ENCODE data around the gene PHF14. TPM values are rescaled to one million over a fixed set of nuclear protein-coding genes. Genes with fewer than 3 reads are reported as not detected.

The PHF14 gene
- total RNA-seq, 2 experiments from 2014 or later: 41.6 to 43.1 TPM

DNA sequence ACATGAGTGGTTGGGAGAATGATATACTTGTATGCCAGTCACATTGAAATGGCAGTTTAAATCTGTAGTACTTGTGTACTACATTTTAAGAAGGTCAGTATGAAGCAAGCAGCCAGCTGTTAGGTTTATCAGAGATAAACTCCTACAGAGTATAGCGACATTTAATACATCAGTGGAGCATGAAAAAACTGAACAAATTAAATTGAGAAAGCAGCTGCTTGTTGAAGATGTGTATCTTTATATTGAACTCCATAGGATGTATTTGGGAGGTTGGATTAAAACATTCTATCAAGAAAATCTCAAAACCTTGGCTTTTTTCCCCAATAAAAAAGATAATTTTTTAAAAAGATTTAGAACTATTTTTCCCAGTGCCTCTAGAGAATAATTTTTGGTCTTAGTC lies 47.8 kb downstream of the PHF14 start:
- peaks cover 49% of the 10 kb centered on the region for H3K36me3 Mint-ChIP-seq
- H3K9me3 Mint-ChIP-seq: no peaks in the 10 kb centered on the region

DNA sequence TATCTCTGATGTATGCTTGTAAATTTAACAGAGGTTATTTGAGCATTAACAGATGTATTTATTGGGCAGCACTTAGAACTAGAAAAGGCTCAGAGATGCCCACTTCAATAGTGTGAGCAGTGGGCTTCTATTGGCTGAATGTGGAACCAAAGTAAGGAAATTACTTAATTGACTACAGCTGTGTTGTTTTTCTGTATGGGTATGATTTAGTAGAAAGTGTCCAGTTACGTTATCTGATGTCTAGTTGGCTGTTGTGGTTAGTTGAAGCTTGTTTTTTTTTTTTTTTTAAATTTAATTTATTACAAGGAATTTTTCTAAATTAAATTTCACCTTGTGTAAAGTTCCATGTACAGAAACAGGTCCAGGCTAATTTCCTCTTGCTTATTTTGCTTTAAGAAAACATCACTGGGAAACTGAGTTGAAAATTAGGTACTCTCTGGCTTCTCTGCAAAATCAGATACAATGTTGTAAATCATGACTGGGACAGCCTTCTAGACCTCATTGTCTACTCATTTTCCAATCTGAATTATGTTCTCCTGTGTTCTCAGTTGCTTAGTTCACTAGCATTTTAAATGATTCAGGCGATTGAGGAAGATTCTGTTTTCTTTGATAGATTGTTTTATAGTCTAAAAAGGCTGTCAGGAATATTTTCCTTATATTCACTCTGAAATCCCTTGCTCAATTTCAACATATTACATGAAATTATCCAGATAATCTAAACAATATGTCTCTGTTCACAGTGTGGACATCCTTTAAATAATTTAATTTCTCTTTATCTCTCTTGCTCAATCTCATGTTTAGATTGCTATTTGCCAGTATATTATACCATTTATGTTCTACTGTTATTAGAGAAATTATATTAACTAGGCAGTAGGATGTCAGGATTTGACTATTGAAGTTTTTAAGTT lies 53.0 kb downstream of the PHF14 start:
- H3K27ac Mint-ChIP-seq: no peak overlapping the region

More for the DNA sequence above, 47.8 kb downstream of the PHF14 start:
- Mint-ChIP-seq H3K4me1 (peaks cover 8% of the 10 kb centered on the region), H3K27me3 (no peaks in the 10 kb centered on the region), H3K4me3 (no peak overlapping the region), H3K27ac (no peak overlapping the region)
- DNase-seq: no peak

DNA sequence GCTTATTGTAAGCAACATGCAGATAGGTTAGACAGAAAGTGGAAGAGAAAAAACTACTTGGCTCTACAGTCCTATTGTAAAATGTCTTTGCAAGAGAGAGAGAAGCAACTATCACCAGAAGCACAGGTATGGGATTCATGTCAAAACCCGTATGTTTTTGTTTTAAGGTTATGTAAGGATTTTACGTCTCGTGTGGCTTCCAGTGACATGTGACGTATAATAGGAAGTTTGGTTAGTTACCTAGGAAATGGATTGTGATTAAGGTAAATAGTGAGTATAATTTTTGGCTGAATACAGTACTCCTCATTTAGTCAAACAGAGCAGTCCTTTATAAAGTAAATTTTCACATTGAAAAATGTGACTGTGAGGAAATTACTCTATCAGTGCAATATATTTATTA lies 62.0 kb downstream of the PHF14 start:
- Mint-ChIP-seq H3K9me3 (no peaks in the 10 kb centered on the region), H3K4me1 (no peaks in the 10 kb centered on the region), H3K4me3 (no peak overlapping the region), H3K27ac (no peak overlapping the region), H3K27me3 (no peaks in the 10 kb centered on the region), H3K36me3 (peaks cover 16% of the 10 kb centered on the region)
- DNase-seq: no peak

More for the DNA sequence above, 53.0 kb downstream of the PHF14 start:
- H3K27me3 Mint-ChIP-seq: no peaks in the 10 kb centered on the region
- H3K4me1 Mint-ChIP-seq: peaks cover 3% of the 10 kb centered on the region
- no peaks in the 10 kb centered on the region for H3K9me3 Mint-ChIP-seq
- no peak for DNase-seq
- no peak overlapping the region for H3K4me3 Mint-ChIP-seq
- peaks cover 37% of the 10 kb centered on the region for H3K36me3 Mint-ChIP-seq

DNA sequence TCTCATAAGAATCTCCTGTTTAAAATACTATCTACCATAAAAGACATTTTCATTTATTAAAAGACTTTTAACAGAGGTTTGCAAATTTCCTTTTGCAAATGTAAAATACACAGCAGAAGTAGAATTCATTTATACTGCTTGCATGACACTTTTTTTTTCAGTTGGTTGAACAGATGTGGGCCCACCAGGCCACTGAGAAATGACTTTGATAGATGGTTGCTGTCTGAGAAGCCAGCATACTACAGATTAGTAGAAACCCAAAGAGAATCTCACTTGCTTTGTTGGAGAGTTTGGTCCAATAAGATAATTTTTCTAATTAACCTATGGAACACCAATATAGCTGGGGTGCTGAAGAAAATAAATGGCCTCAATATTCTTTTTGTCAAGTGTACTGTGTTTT lies 66.3 kb downstream of the PHF14 start:
- no peaks in the 10 kb centered on the region for H3K27me3 Mint-ChIP-seq
- H3K4me3 Mint-ChIP-seq: no peak overlapping the region
- no peaks in the 10 kb centered on the region for H3K9me3 Mint-ChIP-seq
- H3K27ac Mint-ChIP-seq: no peak overlapping the region
- no peaks in the 10 kb centered on the region for H3K4me1 Mint-ChIP-seq
- no peak for DNase-seq
- H3K36me3 Mint-ChIP-seq: peaks cover 22% of the 10 kb centered on the region

DNA sequence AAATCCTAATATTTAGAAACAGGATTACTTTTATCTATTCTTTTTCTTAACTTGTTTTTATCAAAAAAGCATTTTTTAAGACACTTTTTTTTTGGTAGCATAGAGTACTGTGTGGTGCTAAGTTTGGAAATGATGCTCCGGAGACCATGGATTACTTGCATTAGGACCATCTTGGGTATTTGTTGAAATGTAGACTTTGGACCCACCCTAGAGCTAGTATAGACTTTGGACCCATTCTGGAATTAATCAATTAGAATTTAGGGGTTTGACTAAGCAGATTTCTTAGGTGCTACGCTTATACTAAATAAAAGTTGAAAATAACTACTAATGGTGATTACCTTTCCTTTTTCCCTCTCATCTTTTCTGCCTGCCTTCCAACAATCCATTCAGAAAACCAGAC lies 80.4 kb downstream of the PHF14 start:
- Mint-ChIP-seq H3K27me3 (no peaks in the 10 kb centered on the region), H3K4me3 (no peak overlapping the region), H3K9me3 (no peaks in the 10 kb centered on the region), H3K36me3 (peaks cover 17% of the 10 kb centered on the region), H3K4me1 (no peaks in the 10 kb centered on the region), H3K27ac (no peak overlapping the region)
- DNase-seq: no peak

DNA sequence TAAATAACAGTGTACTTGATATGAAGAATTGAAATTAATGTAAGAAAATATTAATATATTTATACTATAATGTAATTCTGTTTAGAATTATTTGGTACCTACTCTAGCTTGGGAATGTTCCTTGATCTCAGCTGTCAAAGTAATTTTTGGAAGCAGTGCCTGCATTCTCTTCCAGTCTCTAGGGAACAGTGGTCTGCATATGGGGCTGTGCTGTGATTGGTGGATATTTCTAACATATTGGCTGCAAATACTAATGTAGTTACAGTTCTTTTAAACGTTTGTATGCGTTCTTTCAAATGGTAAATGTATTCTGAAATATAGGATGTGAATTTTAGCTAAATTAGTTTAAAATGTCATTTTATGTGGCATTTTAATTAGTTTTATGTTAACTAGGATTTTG lies 87.2 kb downstream of the PHF14 start:
- Mint-ChIP-seq H3K9me3 (no peaks in the 10 kb centered on the region), H3K27ac (no peak overlapping the region), H3K4me3 (no peak overlapping the region), H3K4me1 (no peaks in the 10 kb centered on the region), H3K36me3 (peaks cover 23% of the 10 kb centered on the region), H3K27me3 (no peaks in the 10 kb centered on the region)
- no peak for DNase-seq

DNA sequence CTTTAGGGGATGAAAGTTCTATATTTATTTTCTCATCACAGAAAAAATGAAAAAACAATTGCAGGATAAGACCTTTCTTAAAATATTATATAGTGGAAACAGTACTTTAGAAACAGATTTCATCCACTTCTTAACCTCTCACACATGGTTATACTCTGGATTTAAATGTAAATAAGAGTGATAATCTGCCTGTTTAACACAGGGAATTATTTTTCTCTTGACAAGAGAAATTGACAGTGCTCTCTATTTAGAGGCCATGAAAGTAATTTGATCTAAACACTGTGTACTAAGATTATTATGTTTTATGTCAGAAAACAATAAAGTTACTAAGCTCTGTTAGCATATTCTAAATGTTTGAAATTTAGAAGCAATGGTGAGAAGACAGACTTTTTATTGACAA lies 88.4 kb downstream of the PHF14 start:
- Mint-ChIP-seq H3K36me3 (peaks cover 26% of the 10 kb centered on the region), H3K27me3 (no peaks in the 10 kb centered on the region), H3K4me3 (no peak overlapping the region), H3K27ac (no peak overlapping the region), H3K4me1 (no peaks in the 10 kb centered on the region), H3K9me3 (no peaks in the 10 kb centered on the region)
- DNase-seq: no peak

DNA sequence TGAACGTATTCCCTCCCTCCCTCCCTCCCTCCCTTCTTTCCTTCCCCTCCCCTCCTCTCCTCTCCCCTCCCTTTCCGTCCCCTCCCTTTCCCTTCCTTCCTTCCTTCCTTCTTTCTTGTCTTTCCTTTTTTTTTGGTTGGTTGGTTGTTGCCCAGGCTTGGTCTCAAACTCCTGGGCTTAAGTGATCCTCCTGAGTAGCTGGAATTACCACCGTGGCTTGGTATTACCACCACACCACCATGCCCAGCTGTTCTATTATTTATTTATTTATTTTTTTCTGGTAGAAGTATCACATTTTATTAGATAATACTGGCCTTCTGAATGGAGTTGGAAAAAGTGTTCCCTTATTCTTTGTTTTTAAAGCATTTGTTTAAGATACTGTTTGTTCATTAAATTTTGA lies 95.9 kb downstream of the PHF14 start:
- DNase-seq: no peak
- Mint-ChIP-seq H3K36me3 (peaks cover 38% of the 10 kb centered on the region), H3K9me3 (no peaks in the 10 kb centered on the region), H3K27ac (no peak overlapping the region), H3K4me1 (no peaks in the 10 kb centered on the region), H3K27me3 (no peaks in the 10 kb centered on the region), H3K4me3 (no peak overlapping the region)

DNA sequence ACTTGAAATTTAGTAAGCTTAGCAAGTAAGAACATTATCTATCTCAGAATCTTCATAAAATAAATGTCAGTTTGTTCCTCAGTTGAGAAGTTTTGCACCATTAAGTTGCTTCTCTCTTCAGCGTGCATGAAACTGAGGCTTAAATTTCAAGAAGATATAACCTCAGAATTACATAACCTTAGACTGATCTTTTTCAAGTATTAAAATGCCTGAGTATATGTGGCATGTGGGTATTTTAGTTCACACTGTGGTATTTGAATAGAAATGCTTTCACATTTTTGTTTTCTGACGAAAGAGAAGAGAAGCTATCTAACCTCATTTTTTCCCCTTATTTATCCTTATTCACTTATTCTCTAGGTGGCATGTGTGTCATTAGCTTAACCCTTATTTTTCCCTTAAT lies 104.1 kb downstream of the PHF14 start:
- no peak overlapping the region for H3K4me3 Mint-ChIP-seq
- no peak for DNase-seq
- peaks cover 26% of the 10 kb centered on the region for H3K36me3 Mint-ChIP-seq
- H3K9me3 Mint-ChIP-seq: peaks cover 5% of the 10 kb centered on the region
- H3K27me3 Mint-ChIP-seq: no peaks in the 10 kb centered on the region
- H3K27ac Mint-ChIP-seq: no peak overlapping the region
- no peaks in the 10 kb centered on the region for H3K4me1 Mint-ChIP-seq

DNA sequence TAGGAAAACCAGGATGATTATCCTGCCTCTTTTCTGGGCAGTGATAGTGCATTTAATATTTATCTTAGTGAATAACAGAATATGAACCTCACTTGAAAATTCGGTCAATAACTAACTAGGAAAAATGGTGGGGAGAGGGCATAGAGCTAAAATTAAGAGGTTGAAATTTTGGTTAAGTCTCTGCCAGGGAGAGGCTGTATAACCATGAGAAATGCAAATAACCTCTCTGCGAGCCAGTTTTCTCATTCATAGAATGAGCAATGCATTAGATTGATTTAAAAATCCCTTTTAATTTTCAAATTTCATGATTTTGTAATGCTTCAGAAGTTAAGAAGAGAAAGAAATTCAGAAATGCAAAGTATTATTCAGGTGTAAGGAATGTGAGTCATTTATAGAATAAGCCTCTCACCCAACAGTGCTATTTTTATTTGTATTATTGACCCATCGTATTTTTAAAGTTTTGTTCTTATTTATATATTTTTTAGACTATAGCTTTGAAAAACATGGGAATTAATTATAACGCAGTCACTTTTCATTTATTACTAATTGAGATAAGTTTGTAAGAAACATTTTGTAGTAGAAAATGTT lies 104.7 kb downstream of the PHF14 start:
- Mint-ChIP-seq H3K36me3 (peaks cover 27% of the 10 kb centered on the region), H3K4me1 (no peaks in the 10 kb centered on the region), H3K9me3 (peaks cover 5% of the 10 kb centered on the region), H3K27ac (no peak overlapping the region), H3K4me3 (no peak overlapping the region), H3K27me3 (no peaks in the 10 kb centered on the region)
- no peak for DNase-seq

DNA sequence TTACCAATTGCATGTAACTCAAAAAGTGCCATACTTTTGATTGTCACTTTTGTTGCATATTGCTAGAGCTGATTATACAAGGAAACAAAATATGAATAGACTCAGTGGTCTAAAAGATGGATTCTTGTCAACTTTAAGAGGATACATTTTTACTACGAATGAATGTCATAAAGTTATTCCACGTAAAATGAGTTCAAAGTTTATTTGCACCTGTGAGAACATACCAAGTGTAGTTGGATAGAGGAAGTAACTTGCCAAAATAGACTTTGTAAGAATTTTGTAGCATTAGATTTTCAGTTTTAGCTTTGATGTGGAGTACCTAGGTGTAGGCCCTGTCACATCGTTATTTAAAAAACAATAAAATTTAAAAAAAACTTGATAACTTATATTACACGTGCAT lies 106.2 kb downstream of the PHF14 start:
- Mint-ChIP-seq H3K4me3 (no peak overlapping the region), H3K27me3 (no peaks in the 10 kb centered on the region), H3K27ac (no peak overlapping the region), H3K4me1 (no peaks in the 10 kb centered on the region), H3K36me3 (peaks cover 24% of the 10 kb centered on the region), H3K9me3 (peaks cover 5% of the 10 kb centered on the region)
- DNase-seq: no peak

DNA sequence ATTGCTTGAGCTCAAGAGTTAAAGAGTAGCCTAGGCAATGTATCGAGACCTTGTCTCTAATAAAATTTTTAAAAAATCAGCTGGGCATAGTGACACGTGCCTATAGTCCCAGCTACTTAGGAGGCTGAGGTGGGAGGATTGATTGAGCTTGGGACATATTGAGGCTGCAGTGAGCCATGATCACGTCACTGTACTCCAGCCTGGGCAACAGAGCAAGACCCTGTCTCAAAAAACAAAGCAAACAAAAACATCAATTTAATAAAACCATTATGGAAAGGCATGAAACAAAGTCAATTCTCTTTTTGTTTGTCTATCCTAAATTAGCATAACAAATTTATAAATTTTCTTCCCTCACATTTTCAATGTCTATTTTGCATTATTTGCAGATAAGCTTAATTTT lies 108.4 kb downstream of the PHF14 start:
- no peak for DNase-seq
- Mint-ChIP-seq H3K27me3 (no peaks in the 10 kb centered on the region), H3K36me3 (peaks cover 28% of the 10 kb centered on the region), H3K27ac (no peak overlapping the region), H3K4me3 (no peak overlapping the region), H3K9me3 (peaks cover 5% of the 10 kb centered on the region), H3K4me1 (no peaks in the 10 kb centered on the region)

DNA sequence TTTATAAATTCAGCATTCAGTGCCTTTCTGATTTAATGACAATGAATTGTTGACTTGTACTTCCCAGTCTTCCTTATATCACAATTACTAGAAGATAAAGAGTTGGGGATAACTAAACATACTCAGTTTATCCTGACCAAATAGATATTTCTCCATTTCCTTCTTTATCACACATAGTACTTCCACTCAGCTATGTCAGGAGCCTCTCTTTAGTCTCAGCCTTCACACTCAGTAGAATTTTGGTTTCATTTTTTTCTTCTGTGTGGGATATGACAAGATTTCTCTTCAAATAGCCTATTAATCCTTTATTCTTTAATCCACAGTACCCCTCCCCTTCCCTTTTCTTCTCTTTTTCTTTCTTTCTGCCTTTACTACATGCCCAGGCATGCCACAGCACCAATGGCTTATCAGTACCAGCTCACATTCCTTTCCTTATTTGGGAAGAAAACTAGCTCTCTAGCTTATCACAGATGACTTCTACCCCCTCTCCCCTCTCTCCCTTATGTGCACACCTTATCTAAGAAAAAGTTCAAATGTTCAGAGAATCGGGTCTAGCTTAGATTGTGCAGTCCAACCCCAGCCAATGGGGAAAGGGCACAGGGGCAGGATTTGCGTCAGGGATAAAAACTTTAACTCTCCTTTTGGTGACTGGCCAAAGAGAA lies 109.0 kb downstream of the PHF14 start:
- H3K4me1 Mint-ChIP-seq: no peaks in the 10 kb centered on the region
- peaks cover 28% of the 10 kb centered on the region for H3K36me3 Mint-ChIP-seq
- H3K27me3 Mint-ChIP-seq: no peaks in the 10 kb centered on the region
- no peak overlapping the region for H3K4me3 Mint-ChIP-seq
- DNase-seq: no peak
- H3K27ac Mint-ChIP-seq: peak overlapping the region; percentile 13
- H3K9me3 Mint-ChIP-seq: peaks cover 5% of the 10 kb centered on the region

DNA sequence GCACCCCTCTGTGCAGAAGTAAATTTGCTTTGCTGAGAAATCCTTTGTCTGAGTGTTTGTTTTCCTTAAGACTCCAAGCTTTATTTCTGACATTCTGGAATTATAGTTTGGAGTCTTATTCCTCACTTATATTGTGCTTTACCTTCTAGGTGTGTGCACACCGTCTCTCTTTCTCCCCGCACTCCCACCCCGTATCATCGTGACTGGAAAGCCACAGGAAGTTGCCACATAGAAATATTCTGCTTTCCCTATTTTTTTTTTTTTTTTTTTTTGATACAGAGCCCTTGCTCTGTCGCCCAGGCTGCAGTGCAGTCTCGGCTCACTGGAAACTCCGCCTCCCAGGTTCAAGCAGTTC lies 109.5 kb downstream of the PHF14 start:
- no peak overlapping the region for H3K4me3 Mint-ChIP-seq
- H3K9me3 Mint-ChIP-seq: peaks cover 5% of the 10 kb centered on the region
- peaks cover 28% of the 10 kb centered on the region for H3K36me3 Mint-ChIP-seq
- no peak overlapping the region for H3K27ac Mint-ChIP-seq
- no peaks in the 10 kb centered on the region for H3K4me1 Mint-ChIP-seq
- no peaks in the 10 kb centered on the region for H3K27me3 Mint-ChIP-seq
- DNase-seq: no peak

DNA sequence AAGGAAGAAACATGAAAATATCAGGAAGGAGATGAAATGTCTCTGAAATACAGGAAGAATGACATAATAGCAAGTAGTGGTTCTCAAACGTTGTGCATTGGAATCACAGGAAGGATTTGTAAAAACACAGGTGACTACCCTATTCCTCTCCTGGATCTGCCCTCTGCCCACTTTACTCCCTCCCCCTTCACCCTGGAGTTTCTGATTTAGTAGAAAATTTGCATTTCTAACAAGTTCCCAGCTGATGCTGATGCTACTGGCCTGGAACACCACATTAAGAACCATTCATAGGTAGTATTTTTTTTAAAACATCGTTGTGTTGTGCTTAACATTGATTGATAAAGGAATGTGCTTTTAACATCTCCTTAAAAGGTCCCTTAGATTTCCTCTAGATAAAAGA lies 130.9 kb downstream of the PHF14 start:
- Mint-ChIP-seq H3K27ac (no peak overlapping the region), H3K4me3 (no peak overlapping the region), H3K27me3 (no peaks in the 10 kb centered on the region), H3K9me3 (no peaks in the 10 kb centered on the region), H3K4me1 (no peaks in the 10 kb centered on the region), H3K36me3 (peaks cover 7% of the 10 kb centered on the region)
- DNase-seq: no peak
